GM19463 (cell line): Measurements from ENCODE around the gene CAMK2N1.
"Not testable (repeated sequence)": the region's sequence is repeated elsewhere in the genome, so short reads cannot be mapped to it uniquely, and the experiment has no call there.

Experiments
- ATAC-seq: cut with Tn5 transposase; IDR thresholded peaks from one replicate; pipeline ENCODE4 v1.9.1; 2021; ENCODE audit warnings: mild to moderate bottlenecking, moderate library complexity; ENCODE audit not compliant: unreplicated experiment

CAMK2N1 gene

GRCh38 chr1:20496725-20497383, 10.8 kb upstream of the CAMK2N1 start:
- not testable (repeated sequence) for ATAC-seq

- ATAC-seq, result no peak
Observed at GRCh38 chr1:20496241-20496661, 10.2 kb upstream of the CAMK2N1 start.

- ATAC-seq, result no peak
Observed at GRCh38 chr1:20495661-20496060, 9.7 kb upstream of the CAMK2N1 start.

DNA sequence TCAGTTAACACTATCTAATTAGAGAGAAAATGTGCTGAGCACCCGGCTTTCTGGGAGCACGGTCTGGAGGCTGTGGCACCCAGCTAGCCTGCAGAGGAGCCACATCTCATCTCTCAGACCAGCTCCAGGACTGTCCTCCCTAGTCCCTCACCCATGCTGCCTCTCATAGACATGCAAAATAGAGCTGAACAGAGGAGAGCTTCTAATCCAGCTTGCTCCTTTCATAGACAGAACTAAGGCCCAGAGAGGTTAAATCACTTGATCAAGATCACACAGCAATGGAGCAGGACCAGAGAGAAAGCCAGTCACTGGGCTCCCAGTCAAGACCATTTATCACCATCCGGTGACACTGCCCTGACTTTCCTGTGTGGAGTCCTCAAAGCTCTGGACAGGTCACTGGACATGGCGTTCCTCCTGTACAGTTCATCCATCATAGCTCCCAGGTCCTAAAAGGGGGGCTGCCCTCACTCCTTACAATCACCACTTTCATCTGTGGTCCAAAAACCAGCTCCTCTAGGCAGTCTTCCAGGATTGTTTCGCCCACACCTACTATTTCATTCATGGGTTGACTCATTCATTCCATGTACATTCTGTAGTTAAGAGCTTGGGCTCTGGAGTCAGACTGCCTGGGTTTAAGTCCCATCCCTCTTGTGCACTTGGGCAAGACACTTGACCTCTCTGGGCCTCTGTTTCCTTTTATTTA, 8.8 kb upstream of the CAMK2N1 start:
- no peak for ATAC-seq

DNA sequence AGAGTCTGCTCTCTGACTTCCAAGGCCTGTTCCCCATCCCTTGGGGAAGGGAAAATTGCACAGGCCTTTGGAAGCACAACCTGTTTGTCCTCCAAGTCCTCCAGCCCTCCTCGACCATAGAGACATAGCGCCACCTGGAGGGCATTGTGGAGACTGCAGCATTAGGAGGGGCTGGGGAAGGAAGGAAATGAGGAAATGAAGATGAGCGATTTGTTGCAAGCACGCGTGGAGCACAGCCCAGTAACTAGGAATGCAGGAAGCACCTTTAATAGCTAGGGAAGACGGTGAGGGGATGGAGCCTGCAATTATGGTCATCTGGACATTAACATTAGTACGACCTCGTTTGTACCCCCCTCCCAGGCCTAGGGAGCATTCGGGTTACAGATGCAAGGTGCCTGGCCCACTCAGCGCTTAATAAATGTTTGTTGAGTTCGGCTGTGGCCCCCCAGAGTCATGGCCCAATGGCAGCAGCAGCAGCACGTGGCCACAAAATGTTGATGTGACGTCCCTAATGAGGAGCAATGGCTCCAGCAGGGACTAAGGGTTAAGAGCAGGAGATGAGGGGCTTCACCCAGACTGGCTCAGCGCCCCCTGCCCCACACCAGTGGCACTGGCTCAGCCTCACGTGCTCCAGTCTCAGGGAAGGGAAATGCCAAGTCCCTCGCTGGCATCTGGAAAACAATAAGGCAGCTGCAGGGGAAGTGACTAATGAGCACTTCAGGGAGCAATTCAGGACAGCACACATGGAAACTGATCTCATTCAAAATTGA, 8.0 kb upstream of the CAMK2N1 start:
- ATAC-seq, result no peak

GRCh38 chr1:20493309-20493708, 7.3 kb upstream of the CAMK2N1 start:
- ATAC-seq, result no peak

- ATAC-seq, result no peak
Observed at GRCh38 chr1:20492751-20493150, 6.7 kb upstream of the CAMK2N1 start.

- ATAC-seq, result no peak
Observed at GRCh38 chr1:20491866-20492265, 5.9 kb upstream of the CAMK2N1 start.

GRCh38 chr1:20491178-20491577, 5.2 kb upstream of the CAMK2N1 start:
- ATAC-seq, result no peak

DNA sequence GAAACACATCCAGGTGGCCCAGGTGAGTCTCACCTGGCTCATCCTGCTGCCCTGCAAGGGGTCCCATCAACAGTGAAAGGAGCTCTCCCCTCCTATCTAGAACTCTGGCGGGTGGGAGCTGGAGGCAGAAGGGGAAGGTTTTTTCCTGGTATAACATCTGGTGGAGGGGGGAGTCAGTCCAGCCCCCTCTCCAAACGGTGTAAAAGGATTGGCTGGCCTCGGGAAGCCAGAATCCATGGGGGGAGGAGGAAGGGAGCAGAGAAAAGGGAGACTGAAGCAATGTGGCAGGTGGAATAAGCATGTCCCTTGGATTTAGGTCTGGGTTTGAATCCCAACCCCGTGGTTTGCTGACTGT, 1.2 kb upstream of the CAMK2N1 start:
- ATAC-seq, result no peak

DNA sequence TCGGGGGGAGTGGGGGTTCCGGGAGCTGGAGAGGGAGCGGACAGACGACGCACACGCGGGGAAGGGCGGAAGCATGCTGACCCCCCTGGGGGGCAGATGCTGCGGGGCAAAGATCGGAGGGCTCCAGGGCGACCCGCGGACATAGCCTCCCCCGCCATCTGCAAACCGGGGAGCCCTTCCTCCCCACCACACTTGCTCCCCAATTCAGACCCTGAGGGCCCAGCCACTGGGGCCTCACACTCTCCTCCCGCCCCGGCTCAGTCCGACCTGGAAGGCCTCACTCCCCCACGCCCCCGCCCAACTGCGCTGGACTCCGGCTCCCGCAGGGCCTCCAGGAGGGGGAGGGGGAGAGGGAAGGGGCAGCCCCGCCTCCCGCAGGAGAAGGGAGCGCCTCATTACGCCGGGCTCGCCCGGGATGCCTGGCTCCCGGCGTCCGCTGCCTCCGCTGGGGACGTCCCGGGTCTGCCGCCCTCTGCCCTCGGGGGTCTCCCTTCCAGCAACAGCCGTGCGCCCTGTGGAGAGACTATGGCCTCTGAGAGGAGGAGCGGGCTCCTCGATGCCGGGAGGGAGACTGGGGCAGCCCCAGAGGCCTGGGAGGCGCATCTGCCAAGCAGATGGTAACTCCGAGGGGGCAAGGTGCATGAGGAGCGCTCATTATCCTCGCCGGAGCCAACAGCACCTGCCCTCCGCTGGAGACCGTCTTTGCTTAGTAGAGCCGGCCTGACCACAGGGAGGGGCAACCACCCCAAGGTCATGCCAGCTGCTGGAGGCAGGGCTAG, 636 bp upstream of the CAMK2N1 start:
- no peak for ATAC-seq

- ATAC-seq, result no peak
Observed at GRCh38 chr1:20484519-20485462, 1.2 kb downstream of the CAMK2N1 start.

- ATAC-seq, result no peak
Observed at GRCh38 chr1:20483833-20484518, 2.0 kb downstream of the CAMK2N1 start.

DNA sequence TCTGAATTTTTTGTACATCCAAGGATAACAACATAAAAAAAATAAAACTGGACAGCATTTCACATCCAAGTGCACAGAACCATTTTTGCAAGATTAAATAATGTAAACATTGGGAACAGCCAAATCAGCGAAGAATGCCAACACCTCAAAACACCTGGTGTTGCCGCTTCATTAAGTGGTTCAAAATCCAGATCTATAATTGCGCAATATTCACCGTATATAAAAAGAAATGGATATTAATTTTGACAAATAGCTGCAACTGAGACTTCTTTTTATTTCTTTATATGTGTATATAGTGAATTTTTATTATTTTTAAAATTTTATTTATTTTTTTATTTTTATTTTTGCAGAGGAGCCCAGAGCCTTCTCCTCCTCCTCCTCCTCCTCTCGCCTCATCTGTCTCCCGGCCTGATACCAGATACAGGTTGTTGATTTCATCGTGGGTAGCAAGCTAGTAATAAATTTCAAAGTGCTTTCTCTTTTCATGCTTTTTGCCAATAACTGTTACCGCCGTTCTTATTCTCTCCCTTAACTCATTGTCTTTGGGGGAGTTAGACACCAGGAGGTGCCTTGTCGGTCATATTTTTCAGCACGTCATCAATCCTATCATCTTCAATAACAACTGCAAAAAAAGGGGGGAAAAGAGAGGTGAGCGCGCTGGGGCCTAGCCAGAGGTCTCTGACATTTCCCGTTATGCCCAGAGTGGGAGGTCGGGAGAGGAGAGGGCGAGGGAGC, 2.7 kb downstream of the CAMK2N1 start:
- ATAC-seq, result no peak

GRCh38 chr1:20481643-20482498, 4.1 kb downstream of the CAMK2N1 start:
- no peak for ATAC-seq

GRCh38 chr1:20480951-20481617, 4.9 kb downstream of the CAMK2N1 start:
- ATAC-seq, result no peak

- no peak for ATAC-seq
Observed at GRCh38 chr1:20480243-20480944, 5.6 kb downstream of the CAMK2N1 start.
